GM06990 (cell line): ENCODE results near the gene SPPL2C.

Experiments used
- DNase-seq: peaks from one replicate; pipeline ENCODE4 v3.0.0-alpha.2; 2011; ENCODE audit not compliant: insufficient read length; ENCODE audit errors: extremely low read depth
- H3K27me3 ChIP-seq: replicated peaks from 2 replicates; pipeline ENCODE4 v1.6.0; 2011; ENCODE audit warnings: low read length; ENCODE audit not compliant: control insufficient read depth, insufficient read depth
- H3K36me3 ChIP-seq: 2 replicates; pipeline ENCODE4 v1.5.1; 2011; ENCODE audit warnings: low read length; ENCODE audit not compliant: control insufficient read depth, insufficient read depth
- H3K4me3 ChIP-seq: replicated peaks from 2 replicates; pipeline ENCODE4 v1.5.1; 2011; ENCODE audit warnings: low read depth, mild to moderate bottlenecking, control low read depth, low read length
- TF ChIP-seq, protein P1 (sequence below): IDR thresholded peaks from 2 replicates; pipeline ENCODE4 v1.5.1; 2011; ENCODE audit warnings: low read length, control low read depth, mild to moderate bottlenecking, inconsistent platforms; ENCODE audit not compliant: insufficient read depth, poor library complexity, severe bottlenecking

The SPPL2C gene

DNA sequence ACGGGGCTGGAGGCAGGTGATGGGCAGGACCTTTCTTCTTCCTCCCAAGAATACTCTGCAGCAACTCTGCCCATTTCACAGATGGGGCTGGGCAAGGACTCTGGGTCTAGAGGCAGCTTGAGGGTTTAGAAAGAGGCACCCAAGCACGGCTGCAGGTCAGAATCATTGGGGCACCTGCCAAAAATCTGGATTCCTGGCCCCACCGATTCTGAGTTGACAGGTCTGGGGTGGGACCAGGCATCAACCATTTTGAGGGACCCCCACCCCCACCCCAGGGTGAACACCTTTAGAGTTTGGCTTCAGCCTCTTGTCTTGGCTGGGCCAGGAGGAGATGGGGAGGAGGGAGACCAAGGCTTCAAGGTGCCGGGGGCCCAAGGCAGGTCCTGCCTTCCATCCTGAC is 5.3 kb downstream of the SPPL2C start:
- H3K4me3 ChIP-seq = no peak overlapping the region
- no peak for DNase-seq
- no peaks in the 10 kb centered on the region for H3K36me3 ChIP-seq
- H3K27me3 ChIP-seq = no peaks in the 10 kb centered on the region; the same call in none of the 2 replicates
- TF ChIP-seq, protein P1, sequence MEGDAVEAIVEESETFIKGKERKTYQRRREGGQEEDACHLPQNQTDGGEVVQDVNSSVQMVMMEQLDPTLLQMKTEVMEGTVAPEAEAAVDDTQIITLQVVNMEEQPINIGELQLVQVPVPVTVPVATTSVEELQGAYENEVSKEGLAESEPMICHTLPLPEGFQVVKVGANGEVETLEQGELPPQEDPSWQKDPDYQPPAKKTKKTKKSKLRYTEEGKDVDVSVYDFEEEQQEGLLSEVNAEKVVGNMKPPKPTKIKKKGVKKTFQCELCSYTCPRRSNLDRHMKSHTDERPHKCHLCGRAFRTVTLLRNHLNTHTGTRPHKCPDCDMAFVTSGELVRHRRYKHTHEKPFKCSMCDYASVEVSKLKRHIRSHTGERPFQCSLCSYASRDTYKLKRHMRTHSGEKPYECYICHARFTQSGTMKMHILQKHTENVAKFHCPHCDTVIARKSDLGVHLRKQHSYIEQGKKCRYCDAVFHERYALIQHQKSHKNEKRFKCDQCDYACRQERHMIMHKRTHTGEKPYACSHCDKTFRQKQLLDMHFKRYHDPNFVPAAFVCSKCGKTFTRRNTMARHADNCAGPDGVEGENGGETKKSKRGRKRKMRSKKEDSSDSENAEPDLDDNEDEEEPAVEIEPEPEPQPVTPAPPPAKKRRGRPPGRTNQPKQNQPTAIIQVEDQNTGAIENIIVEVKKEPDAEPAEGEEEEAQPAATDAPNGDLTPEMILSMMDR = no peak

DNA sequence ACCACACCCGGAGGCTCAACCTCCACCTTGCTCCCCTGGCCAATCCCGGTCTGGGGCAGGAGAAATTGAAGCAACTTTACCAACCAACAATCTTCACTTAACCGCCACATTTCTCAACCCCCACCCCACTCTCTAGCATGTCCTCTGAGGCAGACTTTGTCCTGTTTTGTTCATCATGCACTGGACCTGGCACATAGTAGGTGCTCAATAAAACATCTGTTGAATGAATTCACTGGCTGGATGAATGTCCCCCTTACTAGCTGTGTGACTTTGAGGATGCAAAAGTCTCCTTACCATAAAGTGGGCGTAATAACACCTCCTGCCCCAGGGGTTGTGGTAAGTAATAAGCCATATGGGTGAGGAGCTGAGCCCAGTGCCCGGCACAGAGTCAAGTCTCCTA is 5.8 kb downstream of the SPPL2C start:
- no peaks in the 10 kb centered on the region for H3K36me3 ChIP-seq
- no peaks in the 10 kb centered on the region; the same call in none of the 2 replicates for H3K27me3 ChIP-seq
- TF ChIP-seq, protein P1 = no peak
- no peak for DNase-seq
- H3K4me3 ChIP-seq = no peak overlapping the region

DNA sequence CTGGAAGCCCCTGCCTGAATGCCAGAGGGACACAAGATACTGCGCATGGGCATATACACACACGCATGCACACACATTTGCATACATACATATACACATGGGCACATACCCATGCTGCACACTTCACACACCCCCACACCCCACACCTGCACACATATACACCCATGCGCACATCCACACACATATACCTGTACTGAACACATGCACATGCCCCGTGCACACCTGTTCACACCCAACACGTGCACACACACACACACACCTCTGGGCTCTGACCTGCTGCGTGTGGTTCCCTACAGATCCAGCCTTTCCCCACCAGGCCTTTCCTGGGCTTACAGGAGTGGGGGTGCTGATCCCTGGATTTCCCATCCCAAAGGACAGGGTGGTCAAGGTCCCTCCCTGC is 6.3 kb downstream of the SPPL2C start:
- no peak for DNase-seq
- TF ChIP-seq, protein P1 = no peak
- no peaks in the 10 kb centered on the region for H3K36me3 ChIP-seq
- H3K27me3 ChIP-seq = no peaks in the 10 kb centered on the region; the same call in none of the 2 replicates
- no peak overlapping the region for H3K4me3 ChIP-seq

DNA sequence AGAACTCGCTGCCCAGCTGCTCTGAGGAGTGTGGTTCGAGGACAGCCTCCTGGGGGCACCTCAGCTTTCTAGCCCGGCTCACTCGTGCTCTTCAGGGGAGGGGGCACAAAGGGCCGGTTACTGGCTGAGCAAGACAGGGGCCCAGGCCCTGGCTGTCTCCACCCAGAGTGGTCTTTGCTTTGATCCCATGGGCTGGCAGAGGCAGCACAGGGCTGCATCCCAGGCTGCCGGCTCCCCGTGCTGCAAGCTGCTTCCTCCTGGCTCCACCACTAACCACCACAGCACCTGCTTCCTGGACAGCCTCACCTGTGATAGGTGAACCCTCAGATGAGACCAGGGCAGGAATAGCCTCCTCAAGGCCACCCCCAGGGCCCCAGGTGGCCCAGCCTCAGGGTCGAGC is 6.8 kb downstream of the SPPL2C start:
- no peaks in the 10 kb centered on the region; the same call in none of the 2 replicates for H3K27me3 ChIP-seq
- H3K36me3 ChIP-seq = no peaks in the 10 kb centered on the region
- TF ChIP-seq, protein P1 = no peak
- no peak overlapping the region for H3K4me3 ChIP-seq
- no peak for DNase-seq

DNA sequence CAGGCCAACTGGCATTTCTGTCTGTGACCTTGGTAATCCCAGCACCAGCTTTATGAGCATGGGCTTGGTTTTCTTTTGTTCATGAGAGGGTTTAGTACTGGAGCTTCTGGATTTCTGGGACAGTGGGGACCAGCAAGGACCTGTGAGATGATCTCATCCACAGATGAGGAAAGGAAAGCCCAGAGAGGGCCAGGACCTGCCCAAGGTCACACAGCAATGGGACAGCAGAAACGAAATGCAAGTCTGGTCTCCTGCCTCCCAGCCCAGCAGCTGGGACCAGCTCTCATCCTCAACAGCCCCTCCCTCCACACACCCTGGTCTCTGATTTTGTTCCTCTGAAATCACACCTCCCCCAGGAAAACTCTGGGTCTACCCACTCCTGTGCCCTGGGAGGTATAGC is 7.2 kb downstream of the SPPL2C start:
- no peaks in the 10 kb centered on the region for H3K36me3 ChIP-seq
- no peaks in the 10 kb centered on the region; the same call in none of the 2 replicates for H3K27me3 ChIP-seq
- no peak overlapping the region for H3K4me3 ChIP-seq
- TF ChIP-seq, protein P1 = no peak
- DNase-seq = no peak
